ENCODE results near the gene C2.

- no peak for TF ChIP-seq CTCF (IDR thresholded peaks at IDR 0.05; ENCODE audit: insufficient read depth, low read length)
- TF ChIP-seq REST (IDR thresholded peaks at IDR 0.05; ENCODE audit: insufficient replicate concordance, low read depth), result no peak
- no peak for TF ChIP-seq SPI1 (IDR thresholded peaks at IDR 0.05; ENCODE audit: borderline replicate concordance, low read depth)
- TF ChIP-seq POLR2AphosphoS5 (IDR thresholded peaks at IDR 0.05; ENCODE audit: low read depth), result no peak
Measured at GRCh38 chr6:31972709-31973350, 45.3 kb downstream of the C2 start.
